Sigmoid colon (tissue), 7 donors: ENCODE results near the gene BRSK1. TPM values are rescaled to one million over a fixed set of nuclear protein-coding genes. Genes with fewer than 3 reads are reported as not detected.

ENCODE experiments used
- DNase-seq: peaks from one replicate; pipeline ENCODE4 v3.0.0-alpha.2; 2019
- H3K27ac ChIP-seq, 4 donors: fragments of 200-600 bp; sonication (generic); one replicate each; pipeline ENCODE4 v1.5.1; 2016 to 2019; ENCODE audit warnings: mild to moderate bottlenecking in 1 of 4
- H3K27me3 ChIP-seq, 3 donors: fragments of 200-600 bp; sonication (generic); one replicate each; pipeline ENCODE4 v1.5.1; 2019; ENCODE audit warnings: mild to moderate bottlenecking in 1 of 3
- H3K36me3 ChIP-seq, 4 donors: fragments of 200-600 bp; sonication (generic); one replicate each; pipeline ENCODE4 v1.5.1; 2016 to 2019
- H3K4me1 ChIP-seq, 4 donors: fragments of 200-600 bp; sonication (generic); one replicate each; pipeline ENCODE4 v1.5.1; 2017 to 2019
- H3K4me3 ChIP-seq, 4 donors: fragments of 200-600 bp; sonication (generic); one replicate each; pipeline ENCODE4 v1.5.1; 2017 to 2019; ENCODE audit warnings: mild to moderate bottlenecking in 2 of 4, moderate library complexity in 1 of 4
- H3K9me3 ChIP-seq, 4 donors: fragments of 200-600 bp in 3 of 4; sonication (generic) in 3 of 4; one replicate each; pipeline versions ENCODE4 v1.5.1 to v1.6.1; 2013 to 2019
- EP300 ChIP-seq, 4 donors: sonication (generic); formaldehyde crosslinking; IDR thresholded peaks; one replicate each; pipeline ENCODE4 v1.6.1; 2017; ENCODE audit warnings: antibody characterized with exemption in 4 of 4
- POLR2A ChIP-seq, 2 donors: fragments of 450-650 bp; IDR thresholded peaks; one replicate each; pipeline ENCODE4 v1.6.1; 2016; ENCODE audit warnings: antibody characterized with exemption in 2 of 2, mild to moderate bottlenecking in 2 of 2, moderate library complexity in 2 of 2
- POLR2AphosphoS5 ChIP-seq, 4 donors: sonication (generic); formaldehyde crosslinking; IDR thresholded peaks; one replicate each; pipeline ENCODE4 v1.6.1; 2017; ENCODE audit warnings: antibody characterized with exemption in 4 of 4
- WGBS, 2 donors: extraction: QIAGEN DNeasy Blood & Tissue Kit; methylation state at CpG; one replicate each; pipeline ENCODE4 v1.1.7; 2013; 5-methylcytosine and 5-hydroxymethylcytosine counted together
- intact Hi-C: fragments of 100-400 bp; cut with DNase I; formaldehyde crosslinking; loops from one replicate; pipeline ENCODE4 v1.15.1; 2023
- polyA plus RNA-seq, 3 donors: library from polyadenylated mRNA; stranded (reverse); fragments of 200-250 nt; gene quantifications; one replicate each; pipeline ENCODE4 v1.2.3, GENCODE V29; 2013
- total RNA-seq, 4 donors: library from RNA; depleted of rRNA; stranded (reverse); fragments of >200 nt; gene quantifications; one replicate each; pipeline ENCODE4 v1.1.0, GENCODE V29; 2016
- TF ChIP-seq, protein P1 (sequence below), 4 experiments: fragments of 450-650 bp in 3 of 4; fragments of 200-600 bp in 1 of 4; IDR thresholded peaks; one replicate each; pipeline ENCODE4 v1.5.1; 2016 to 2019; ENCODE audit warnings: antibody characterized with exemption in 4 of 4, mild to moderate bottlenecking in 3 of 4, moderate library complexity in 2 of 4
- donor health status: healthy with polysubstance abuse.
- donor health status: Bipolar disorder and iron deficiency.
- donor health status: healthy.

BRSK1 gene
- total and polyA plus RNA-seq, 7 donors = 2.9 to 20.6 (median 6.0) TPM; not detected in 1

GRCh38 chr19:55241935-55242464 lies 41.8 kb upstream of the BRSK1 start:
- no peak overlapping the region for H3K27ac ChIP-seq
- no peak overlapping the region for H3K4me3 ChIP-seq
- no peaks in the 10 kb centered on the region for H3K4me1 ChIP-seq
- intact Hi-C loops = no loop called here
- peaks cover 65 to 100% (median 90%) of the 10 kb centered on the region in 4 donors for H3K36me3 ChIP-seq
- no peaks in the 10 kb centered on the region for H3K9me3 ChIP-seq
- no peaks in the 10 kb centered on the region for H3K27me3 ChIP-seq
- DNase-seq = no peak
- TF ChIP-seq POLR2AphosphoS5 (IDR thresholded peaks at IDR 0.05) (no peak), EP300 (IDR thresholded peaks at IDR 0.05) (no peak), POLR2A (IDR thresholded peaks at IDR 0.05) (no peak)
- TF ChIP-seq, protein P1, sequence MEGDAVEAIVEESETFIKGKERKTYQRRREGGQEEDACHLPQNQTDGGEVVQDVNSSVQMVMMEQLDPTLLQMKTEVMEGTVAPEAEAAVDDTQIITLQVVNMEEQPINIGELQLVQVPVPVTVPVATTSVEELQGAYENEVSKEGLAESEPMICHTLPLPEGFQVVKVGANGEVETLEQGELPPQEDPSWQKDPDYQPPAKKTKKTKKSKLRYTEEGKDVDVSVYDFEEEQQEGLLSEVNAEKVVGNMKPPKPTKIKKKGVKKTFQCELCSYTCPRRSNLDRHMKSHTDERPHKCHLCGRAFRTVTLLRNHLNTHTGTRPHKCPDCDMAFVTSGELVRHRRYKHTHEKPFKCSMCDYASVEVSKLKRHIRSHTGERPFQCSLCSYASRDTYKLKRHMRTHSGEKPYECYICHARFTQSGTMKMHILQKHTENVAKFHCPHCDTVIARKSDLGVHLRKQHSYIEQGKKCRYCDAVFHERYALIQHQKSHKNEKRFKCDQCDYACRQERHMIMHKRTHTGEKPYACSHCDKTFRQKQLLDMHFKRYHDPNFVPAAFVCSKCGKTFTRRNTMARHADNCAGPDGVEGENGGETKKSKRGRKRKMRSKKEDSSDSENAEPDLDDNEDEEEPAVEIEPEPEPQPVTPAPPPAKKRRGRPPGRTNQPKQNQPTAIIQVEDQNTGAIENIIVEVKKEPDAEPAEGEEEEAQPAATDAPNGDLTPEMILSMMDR (IDR thresholded peaks at IDR 0.05) = no peak
- 91 to 95% methylated on average over 16 of the region's 16 CpGs for WGBS, 2 donors

GRCh38 chr19:55242517-55242916 lies 41.3 kb upstream of the BRSK1 start:
- no peak for TF ChIP-seq POLR2A (IDR thresholded peaks at IDR 0.05)
- no peak for TF ChIP-seq POLR2AphosphoS5 (IDR thresholded peaks at IDR 0.05)
- TF ChIP-seq, protein P1 (IDR thresholded peaks at IDR 0.05) = no peak
- no peak for TF ChIP-seq EP300 (IDR thresholded peaks at IDR 0.05)
- peaks cover 0 to 5% (median 2%) of the 10 kb centered on the region in 4 donors for H3K4me1 ChIP-seq
- no peak for DNase-seq
- no peaks in the 10 kb centered on the region for H3K27me3 ChIP-seq
- H3K27ac ChIP-seq = no peak overlapping the region
- H3K9me3 ChIP-seq = no peaks in the 10 kb centered on the region
- peaks cover 62 to 95% (median 85%) of the 10 kb centered on the region in 4 donors for H3K36me3 ChIP-seq
- intact Hi-C loops = no loop called here
- WGBS, 2 donors = 88 to 91% methylated on average over 7 of the region's 7 CpGs
- no peak overlapping the region for H3K4me3 ChIP-seq

- Histone ChIP-seq H3K4me1 (peaks cover 0 to 20% (median 12%) of the 10 kb centered on the region in 4 donors), H3K4me3 (no peak overlapping the region), H3K27me3 (no peaks in the 10 kb centered on the region), H3K9me3 (no peaks in the 10 kb centered on the region), H3K36me3 (peaks cover 46 to 79% (median 68%) of the 10 kb centered on the region in 4 donors), H3K27ac (no peak overlapping the region)
- intact Hi-C loops = no loop called here
- DNase-seq = no peak
- 92 to 94% methylated on average over 12 of the region's 12 CpGs for WGBS, 2 donors
- no peak for TF ChIP-seq POLR2AphosphoS5 (IDR thresholded peaks at IDR 0.05)
- TF ChIP-seq POLR2A (IDR thresholded peaks at IDR 0.05) = no peak
- no peak for TF ChIP-seq EP300 (IDR thresholded peaks at IDR 0.05)
- TF ChIP-seq, protein P1 (IDR thresholded peaks at IDR 0.05) = no peak
Measured at GRCh38 chr19:55244004-55244680, 39.7 kb upstream of the BRSK1 start.

- Histone ChIP-seq H3K27me3 (no peaks in the 10 kb centered on the region), H3K4me1 (peaks cover 0 to 20% (median 12%) of the 10 kb centered on the region in 4 donors), H3K4me3 (no peak overlapping the region), H3K36me3 (peaks cover 35 to 67% (median 57%) of the 10 kb centered on the region in 4 donors), H3K27ac (no peak overlapping the region), H3K9me3 (no peaks in the 10 kb centered on the region)
- DNase-seq = no peak
- 94 to 95% methylated on average over 23 of the region's 23 CpGs for WGBS, 2 donors
- intact Hi-C loops = no loop called here
- TF ChIP-seq POLR2A (IDR thresholded peaks at IDR 0.05) (no peak), EP300 (IDR thresholded peaks at IDR 0.05) (no peak), POLR2AphosphoS5 (IDR thresholded peaks at IDR 0.05) (no peak)
- TF ChIP-seq, protein P1 (IDR thresholded peaks at IDR 0.05) = no peak
Measured at GRCh38 chr19:55245236-55245904, 38.4 kb upstream of the BRSK1 start.
